Measurements from ENCODE around the gene FRMD4B. TPM values are rescaled to one million over a fixed set of nuclear protein-coding genes. Genes with fewer than 3 reads are reported as not detected.

The FRMD4B gene
- total RNA-seq, 1 donor from 2014 or later = not detected

- no peak for TF ChIP-seq CTCF (IDR thresholded peaks at IDR 0.05)
- ChIA-PET CTCF (no interaction called here), POLR2A (no interaction called here)
- Mint-ChIP-seq H3K36me3 (ENCODE audit: low read depth) (no peaks in the 10 kb centered on the region), H3K27me3 (no peaks in the 10 kb centered on the region), H3K4me1 (no peaks in the 10 kb centered on the region), H3K4me3 (no peak overlapping the region), H3K27ac (no peak overlapping the region), H3K9me3 (no peaks in the 10 kb centered on the region)
- DNase-seq (no peak), ATAC-seq (ENCODE audit: low read depth) (no peak)
- intact Hi-C loops (cut with micrococcal nuclease) = no loop called here
Measured at GRCh38 chr3:69193749-69194148, 192.1 kb downstream of the FRMD4B start.

GRCh38 chr3:69191516-69191915, 194.4 kb downstream of the FRMD4B start:
- no peaks in the 10 kb centered on the region for H3K27me3 Mint-ChIP-seq
- ATAC-seq (ENCODE audit: low read depth) = no peak
- no peaks in the 10 kb centered on the region for H3K4me1 Mint-ChIP-seq
- no peak for DNase-seq
- H3K27ac Mint-ChIP-seq = no peak overlapping the region
- ChIA-PET POLR2A (no interaction called here), CTCF (no interaction called here)
- no peaks in the 10 kb centered on the region for H3K36me3 Mint-ChIP-seq (ENCODE audit: low read depth)
- intact Hi-C loops (cut with micrococcal nuclease) = no loop called here
- H3K9me3 Mint-ChIP-seq = no peaks in the 10 kb centered on the region
- no peak overlapping the region for H3K4me3 Mint-ChIP-seq
- TF ChIP-seq CTCF (IDR thresholded peaks at IDR 0.05) = no peak

GRCh38 chr3:69189487-69189886, 196.4 kb downstream of the FRMD4B start:
- no peak overlapping the region for H3K27ac Mint-ChIP-seq
- H3K4me1 Mint-ChIP-seq = no peaks in the 10 kb centered on the region
- H3K36me3 Mint-ChIP-seq (ENCODE audit: low read depth) = no peaks in the 10 kb centered on the region
- POLR2A ChIA-PET = no interaction called here
- CTCF ChIA-PET = no interaction called here
- no peaks in the 10 kb centered on the region for H3K9me3 Mint-ChIP-seq
- H3K27me3 Mint-ChIP-seq = no peaks in the 10 kb centered on the region
- DNase-seq (no peak), ATAC-seq (ENCODE audit: low read depth) (no peak)
- TF ChIP-seq CTCF (IDR thresholded peaks at IDR 0.05) = no peak
- H3K4me3 Mint-ChIP-seq = no peak overlapping the region
- intact Hi-C loops (cut with micrococcal nuclease) = no loop called here

- TF ChIP-seq CTCF (IDR thresholded peaks at IDR 0.05) = no peak
- Mint-ChIP-seq H3K27ac (no peak overlapping the region), H3K36me3 (ENCODE audit: low read depth) (no peaks in the 10 kb centered on the region), H3K4me1 (no peaks in the 10 kb centered on the region), H3K27me3 (no peaks in the 10 kb centered on the region), H3K9me3 (no peaks in the 10 kb centered on the region), H3K4me3 (no peak overlapping the region)
- ATAC-seq (ENCODE audit: low read depth) (no peak), DNase-seq (no peak)
- ChIA-PET POLR2A (no interaction called here), CTCF (no interaction called here)
- intact Hi-C loops (cut with micrococcal nuclease) = no loop called here
Measured at GRCh38 chr3:69186575-69187093, 199.3 kb downstream of the FRMD4B start.

GRCh38 chr3:69182588-69183316, 203.1 kb downstream of the FRMD4B start:
- ATAC-seq (ENCODE audit: low read depth) (no peak), DNase-seq (no peak)
- TF ChIP-seq CTCF (IDR thresholded peaks at IDR 0.05) = no peak
- no peaks in the 10 kb centered on the region for H3K4me1 Mint-ChIP-seq
- H3K36me3 Mint-ChIP-seq (ENCODE audit: low read depth) = no peaks in the 10 kb centered on the region
- no peak overlapping the region for H3K4me3 Mint-ChIP-seq
- ChIA-PET CTCF (no interaction called here), POLR2A (no interaction called here)
- no peaks in the 10 kb centered on the region for H3K9me3 Mint-ChIP-seq
- no peak overlapping the region for H3K27ac Mint-ChIP-seq
- intact Hi-C loops (cut with micrococcal nuclease) = no loop called here
- no peaks in the 10 kb centered on the region for H3K27me3 Mint-ChIP-seq

All from activated B cell treated with CpG ODN at 0.5 μM for 24 hours (primary cell).